GM18526 (cell line): Measurements from ENCODE around the gene HECTD1.

Experiments
- POLR2A ChIP-seq: IDR thresholded peaks from 3 replicates; pipeline ENCODE4 v1.6.1; 2011; ENCODE audit not compliant: insufficient read length; ENCODE audit errors: extremely low read depth

Gene HECTD1

GRCh38 chr14:31138301-31138700 lies 69.3 kb downstream of the HECTD1 start:
- TF ChIP-seq POLR2A = no peak

GRCh38 chr14:31137214-31137889 lies 70.2 kb downstream of the HECTD1 start:
- no peak for TF ChIP-seq POLR2A

DNA sequence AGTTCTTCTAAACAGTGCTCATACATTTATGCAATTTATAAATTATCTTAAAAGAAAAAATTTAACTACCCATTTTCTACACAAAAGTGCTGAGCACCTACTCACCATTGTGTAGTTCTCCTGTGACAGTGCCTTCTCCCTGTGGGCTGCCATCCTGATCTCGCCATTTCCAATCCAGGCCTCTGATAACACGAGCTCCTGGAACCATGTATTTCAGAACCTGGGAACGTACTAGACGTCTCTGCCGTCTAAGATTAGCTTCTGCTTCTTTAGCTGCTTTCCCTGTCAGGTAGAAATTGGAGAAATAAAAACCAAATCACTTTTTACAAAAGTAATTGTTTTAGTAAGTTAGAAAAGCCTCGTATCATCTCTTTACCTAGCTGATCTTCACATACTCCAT lies 74.5 kb downstream of the HECTD1 start:
- TF ChIP-seq POLR2A = no peak

- TF ChIP-seq POLR2A = no peak
These were observed 78.7 kb downstream of the HECTD1 start for GRCh38 chr14:31128601-31129526.

- no peak for TF ChIP-seq POLR2A
These were observed 79.9 kb downstream of the HECTD1 start for GRCh38 chr14:31127690-31128089.

GRCh38 chr14:31126680-31127079 lies 80.9 kb downstream of the HECTD1 start:
- no peak for TF ChIP-seq POLR2A

DNA sequence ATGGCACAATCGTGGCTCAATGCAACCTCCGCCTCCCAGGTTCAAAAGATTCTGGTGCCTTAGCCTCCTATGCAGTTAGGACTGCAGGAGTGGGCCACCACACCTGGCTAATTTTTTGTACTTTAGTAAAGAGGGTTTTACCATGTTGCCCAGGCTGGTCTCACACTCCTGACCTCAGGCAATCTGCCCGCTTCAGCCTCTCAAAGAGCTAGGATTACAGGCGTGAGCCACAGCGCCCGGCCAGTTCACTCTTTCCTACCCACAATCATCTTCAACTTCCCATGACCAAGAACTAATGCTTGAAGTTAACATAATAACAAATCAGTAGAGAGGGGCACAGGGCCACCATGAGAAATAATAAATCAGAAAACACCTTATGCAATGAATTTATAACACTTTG lies 82.4 kb downstream of the HECTD1 start:
- no peak for TF ChIP-seq POLR2A

GRCh38 chr14:31124197-31124596 lies 83.4 kb downstream of the HECTD1 start:
- TF ChIP-seq POLR2A = no peak

DNA sequence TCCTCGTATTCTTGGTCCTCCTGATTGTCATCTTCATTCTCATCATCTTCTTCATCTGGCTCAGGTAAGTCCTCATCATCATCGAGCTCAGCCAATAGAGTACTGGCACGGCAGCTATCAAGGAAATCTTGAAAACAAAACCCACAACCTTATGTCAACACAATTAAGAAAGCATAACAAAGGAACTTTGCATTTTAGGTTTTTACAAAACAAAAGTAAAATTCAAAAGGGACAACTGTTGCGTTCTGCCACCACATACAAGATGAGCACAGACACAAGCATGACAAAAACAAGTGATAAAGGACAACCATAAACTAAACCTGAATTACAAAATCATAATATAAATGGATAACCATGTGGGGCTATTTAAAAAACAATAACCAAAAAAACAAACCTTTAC lies 84.7 kb downstream of the HECTD1 start:
- no peak for TF ChIP-seq POLR2A

DNA sequence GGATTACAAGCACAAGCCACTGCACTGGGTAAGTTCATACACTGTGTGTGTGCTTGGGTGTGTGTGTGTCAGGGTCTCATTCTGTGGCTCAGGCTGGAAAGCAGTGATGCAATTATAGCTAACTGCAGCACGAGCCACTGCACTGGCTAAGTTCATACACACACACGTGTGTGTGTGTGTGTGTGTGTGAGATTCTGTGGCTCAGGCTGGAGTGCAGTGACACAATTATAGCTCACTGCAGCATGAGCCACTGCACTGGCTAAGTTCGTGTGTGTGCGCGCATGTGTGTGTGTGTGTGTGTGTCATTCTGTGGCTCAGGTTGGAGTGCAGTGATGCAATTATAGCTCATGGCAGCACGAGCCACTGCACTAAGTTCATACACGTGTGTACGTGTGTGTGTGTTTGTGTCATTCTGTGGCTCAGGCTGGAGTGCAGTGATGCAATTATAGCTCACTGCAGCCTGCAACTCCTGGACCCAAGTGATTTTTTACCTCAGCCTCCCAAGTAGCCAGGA lies 85.4 kb downstream of the HECTD1 start:
- no peak for TF ChIP-seq POLR2A

GRCh38 chr14:31118892-31119291 lies 88.7 kb downstream of the HECTD1 start:
- TF ChIP-seq POLR2A = no peak

- TF ChIP-seq POLR2A = no peak
These were observed 93.8 kb downstream of the HECTD1 start for GRCh38 chr14:31113794-31114193.

DNA sequence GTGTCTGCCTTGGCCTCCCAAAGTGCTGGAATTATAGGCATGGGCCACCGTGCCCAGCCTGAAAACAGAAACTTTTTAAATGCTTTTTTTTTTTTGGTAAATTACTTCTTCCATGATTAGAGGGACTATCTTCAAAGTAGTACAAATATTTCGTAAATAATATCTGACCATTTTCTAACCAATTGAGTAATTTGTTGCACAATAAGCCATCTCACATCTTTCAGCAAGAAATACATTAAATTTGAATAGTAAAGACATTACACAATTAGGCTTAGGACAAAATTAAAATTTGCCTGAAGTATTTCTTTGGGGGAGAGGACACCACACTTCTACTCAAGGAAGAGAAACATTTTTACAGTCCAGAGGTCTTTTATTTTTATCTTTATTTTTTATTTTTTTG lies 96.7 kb downstream of the HECTD1 start:
- no peak for TF ChIP-seq POLR2A

DNA sequence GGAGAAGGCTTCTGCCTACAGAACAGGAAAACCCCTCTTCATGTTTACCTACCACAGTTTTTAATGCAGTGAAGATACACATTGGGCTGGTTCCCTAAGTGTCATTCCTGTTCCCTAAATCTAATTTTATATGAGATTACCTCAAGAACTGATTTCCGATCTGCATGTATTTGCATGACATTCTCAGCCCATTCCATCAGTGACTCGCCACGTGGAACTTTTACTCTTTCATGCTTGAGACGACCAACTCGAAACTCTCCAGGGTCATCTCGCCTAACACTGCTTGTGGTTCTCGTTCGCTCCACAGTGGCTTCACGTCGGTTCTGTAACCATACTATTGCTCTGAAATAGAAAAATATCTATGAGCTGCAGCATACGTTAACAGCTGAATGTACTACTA lies 98.3 kb downstream of the HECTD1 start:
- no peak for TF ChIP-seq POLR2A

- no peak for TF ChIP-seq POLR2A
These were observed 100.8 kb downstream of the HECTD1 start for GRCh38 chr14:31106768-31107167.

GRCh38 chr14:31097081-31097480 lies 110.5 kb downstream of the HECTD1 start:
- no peak for TF ChIP-seq POLR2A

GRCh38 chr14:31096255-31096654 lies 111.3 kb downstream of the HECTD1 start:
- TF ChIP-seq POLR2A = no peak

GRCh38 chr14:31092160-31092708 lies 115.4 kb downstream of the HECTD1 start:
- no peak for TF ChIP-seq POLR2A
